ENCODE results near the gene PCSK6.

DNA sequence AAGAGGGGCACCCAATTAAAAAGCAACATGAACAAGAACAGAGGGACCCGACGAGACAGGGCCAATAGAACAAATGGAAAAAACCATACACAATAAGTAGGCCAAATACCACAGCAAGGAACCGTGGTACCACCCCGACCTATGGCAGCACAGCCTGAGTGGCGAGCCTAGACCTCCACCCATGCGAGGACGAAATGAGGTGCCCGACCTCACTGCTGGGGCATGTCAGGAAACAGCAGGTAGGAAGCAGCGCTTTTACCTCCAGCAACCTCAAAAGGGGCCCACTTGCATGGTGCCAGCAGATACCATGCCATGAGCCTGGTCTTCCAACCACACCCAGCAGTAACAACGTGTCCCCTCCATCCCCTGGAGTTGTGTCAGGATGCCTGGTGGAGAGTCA lies 77.9 kb downstream of the PCSK6 start:
- TF ChIP-seq GATA2 (IDR thresholded peaks at IDR 0.05; ENCODE audit: low read depth, low read length): no peak
- no peak for TF ChIP-seq GATA3 (IDR thresholded peaks at IDR 0.05; ENCODE audit: low read depth, low read length)
